IgD-negative memory B cell (primary cell): Measurements from ENCODE around the gene GID8. TPM values are rescaled to one million over a fixed set of nuclear protein-coding genes. Genes with fewer than 3 reads are reported as not detected.
A peak's percentile ranks its signal among the peaks of the same experiment; 100 is the strongest.

Experiments used
- H3K27ac Mint-ChIP-seq, 3 donors: one replicate each; pipeline ENCODE4 v1.8.0; 2020 to 2022; ENCODE audit warnings: mild to moderate bottlenecking in 3 of 3, mixed read lengths in 3 of 3, moderate library complexity in 1 of 3
- H3K27me3 Mint-ChIP-seq: one replicate; pipeline ENCODE4 v1.8.0; 2021; ENCODE audit warnings: mixed read lengths
- H3K36me3 Mint-ChIP-seq: one replicate; pipeline ENCODE4 v1.8.0; 2020; ENCODE audit warnings: mild to moderate bottlenecking, mixed read lengths
- H3K4me1 Mint-ChIP-seq, 3 donors: one replicate each; pipeline ENCODE4 v1.8.0; 2020 to 2022; ENCODE audit warnings: mixed read lengths in 3 of 3, mild to moderate bottlenecking in 1 of 3
- H3K4me3 Mint-ChIP-seq, 4 donors: one replicate each; pipeline ENCODE4 v1.8.0; 2020 to 2022; ENCODE audit warnings: mild to moderate bottlenecking in 4 of 4, mixed read lengths in 4 of 4, moderate library complexity in 3 of 4
- H3K9me3 Mint-ChIP-seq, 3 donors: one replicate each; pipeline ENCODE4 v1.8.0; 2020 to 2021; ENCODE audit warnings: mixed read lengths in 3 of 3, mild to moderate bottlenecking in 1 of 3
- polyA plus RNA-seq: library from polyadenylated mRNA; unstranded; fragments of 300-500 nt; fragmentation: Illumina TruSeq; gene quantifications from one replicate; pipeline ENCODE4 v1.2.3, GENCODE V29; 2021

The GID8 gene
- polyA plus RNA-seq, 1 donor from 2014 or later = 12.1 TPM

DNA sequence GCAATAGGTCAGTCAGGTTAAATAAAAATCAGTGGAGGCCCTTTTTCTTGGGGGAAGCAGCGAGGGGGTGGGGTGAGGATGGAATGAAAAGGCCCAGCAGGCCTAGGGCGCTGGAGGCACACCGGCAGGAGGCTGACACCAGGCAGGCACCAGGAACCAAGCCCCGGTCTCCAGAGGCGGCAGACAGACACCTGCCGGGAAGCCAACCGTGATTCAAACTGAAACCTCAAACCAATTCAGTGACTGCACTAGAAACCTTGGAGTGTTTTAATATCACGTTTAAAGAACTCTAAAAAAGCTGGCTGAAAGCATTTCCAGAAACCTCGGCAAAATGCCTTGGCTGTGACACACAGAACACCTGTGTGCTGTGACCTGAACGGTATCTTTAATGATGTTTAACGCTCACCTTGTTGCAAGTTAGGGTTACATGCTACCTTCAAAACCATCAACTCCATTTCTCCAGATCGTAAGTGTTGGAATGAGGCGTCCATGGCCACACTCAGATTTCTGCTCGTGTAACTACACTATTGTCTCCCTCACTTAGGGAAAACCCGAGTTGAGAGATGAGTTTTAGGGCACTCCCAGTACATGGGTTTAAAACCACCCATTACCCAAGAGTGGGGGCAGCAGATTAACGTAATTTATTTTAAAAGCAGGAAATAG lies 38.8 kb upstream of the GID8 start:
- peak overlapping the region in 2 of 3 donors; percentile 45 to 90 for H3K27ac Mint-ChIP-seq

GRCh38 chr20:62899633-62900051 lies 38.3 kb upstream of the GID8 start:
- Mint-ChIP-seq H3K9me3 (no peaks in the 10 kb centered on the region), H3K27me3 (no peaks in the 10 kb centered on the region)

More for the DNA sequence above, 38.8 kb upstream of the GID8 start:
- no peaks in the 10 kb centered on the region for H3K9me3 Mint-ChIP-seq
- H3K4me3 Mint-ChIP-seq = peak overlapping the region in 3 of 4 donors; percentile 7 to 79 (median 20)
- peaks cover 4% of the 10 kb centered on the region for H3K36me3 Mint-ChIP-seq
- H3K4me1 Mint-ChIP-seq = peaks cover 21 to 25% (median 22%) of the 10 kb centered on the region in 3 donors
- no peaks in the 10 kb centered on the region for H3K27me3 Mint-ChIP-seq

GRCh38 chr20:62900052-62900691 lies 37.8 kb upstream of the GID8 start:
- peaks cover 8% of the 10 kb centered on the region for H3K36me3 Mint-ChIP-seq
- H3K4me1 Mint-ChIP-seq = peaks cover 21 to 25% (median 22%) of the 10 kb centered on the region in 3 donors
- no peaks in the 10 kb centered on the region for H3K27me3 Mint-ChIP-seq
- no peaks in the 10 kb centered on the region for H3K9me3 Mint-ChIP-seq
- peak overlapping the region in 2 of 4 donors; percentile 53 to 54 for H3K4me3 Mint-ChIP-seq
- H3K27ac Mint-ChIP-seq = peak overlapping the region; percentile 65 to 79 (median 65)

More at GRCh38 chr20:62899633-62900051, 38.3 kb upstream of the GID8 start:
- peak overlapping the region in 2 of 4 donors; percentile 7 to 54 for H3K4me3 Mint-ChIP-seq
- H3K27ac Mint-ChIP-seq = peak overlapping the region; percentile 65 to 79 (median 65)
- peaks cover 4% of the 10 kb centered on the region for H3K36me3 Mint-ChIP-seq
- peaks cover 21 to 25% (median 22%) of the 10 kb centered on the region in 3 donors for H3K4me1 Mint-ChIP-seq

DNA sequence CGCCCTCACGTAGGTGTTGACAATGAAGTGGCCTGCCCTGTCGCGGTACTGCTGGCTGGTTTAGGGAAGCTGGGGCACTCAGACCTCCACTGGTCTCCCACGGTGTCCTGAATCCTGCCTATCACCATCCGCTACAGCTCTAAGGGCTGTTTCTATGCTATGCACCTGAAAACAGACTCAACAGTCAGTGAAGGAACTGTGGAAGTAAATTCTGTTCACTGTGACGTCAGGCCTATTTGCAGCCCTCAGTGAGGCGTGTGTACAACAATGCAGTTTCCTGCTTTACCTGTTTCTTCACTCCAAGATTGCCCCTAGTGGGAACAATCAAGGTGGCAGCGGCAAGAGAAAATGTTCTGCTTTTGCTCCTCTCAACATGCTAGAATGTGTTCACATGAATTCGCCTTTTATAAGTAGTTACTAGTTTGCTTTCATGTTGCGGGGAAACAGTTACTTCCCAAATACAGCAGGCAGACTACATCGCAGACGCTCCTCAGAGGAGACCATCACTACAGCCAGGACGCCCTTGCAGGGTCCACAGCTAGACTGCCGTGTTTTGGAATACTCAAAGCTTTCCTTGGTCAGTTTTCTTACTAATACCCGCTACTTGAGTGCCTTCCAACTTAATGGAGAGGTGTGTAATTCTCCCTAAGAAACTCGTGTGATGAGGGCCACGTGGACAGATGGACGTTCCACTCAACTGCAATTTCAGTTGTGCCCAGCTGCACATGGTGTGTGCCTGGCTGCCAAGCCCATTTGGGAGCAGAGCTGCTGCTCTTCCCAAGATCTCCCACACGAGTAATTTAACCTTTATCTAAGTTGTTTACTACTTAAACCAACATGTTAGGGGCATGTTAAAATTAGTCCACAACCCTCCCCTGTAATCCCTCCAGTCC lies 37.0 kb upstream of the GID8 start:
- Mint-ChIP-seq H3K27me3 (no peaks in the 10 kb centered on the region), H3K4me1 (peaks cover 22 to 24% (median 22%) of the 10 kb centered on the region in 3 donors), H3K36me3 (peaks cover 6% of the 10 kb centered on the region), H3K9me3 (no peaks in the 10 kb centered on the region), H3K4me3 (peak overlapping the region in 2 of 4 donors; percentile 17 to 27), H3K27ac (peak overlapping the region; percentile 65 to 79 (median 65))

- Mint-ChIP-seq H3K4me3 (no peak overlapping the region), H3K4me1 (peaks cover 22 to 24% (median 22%) of the 10 kb centered on the region in 3 donors), H3K36me3 (peaks cover 5% of the 10 kb centered on the region), H3K27me3 (no peaks in the 10 kb centered on the region), H3K27ac (no peak overlapping the region), H3K9me3 (no peaks in the 10 kb centered on the region)
Observed at GRCh38 chr20:62901891-62902290, 36.1 kb upstream of the GID8 start.

DNA sequence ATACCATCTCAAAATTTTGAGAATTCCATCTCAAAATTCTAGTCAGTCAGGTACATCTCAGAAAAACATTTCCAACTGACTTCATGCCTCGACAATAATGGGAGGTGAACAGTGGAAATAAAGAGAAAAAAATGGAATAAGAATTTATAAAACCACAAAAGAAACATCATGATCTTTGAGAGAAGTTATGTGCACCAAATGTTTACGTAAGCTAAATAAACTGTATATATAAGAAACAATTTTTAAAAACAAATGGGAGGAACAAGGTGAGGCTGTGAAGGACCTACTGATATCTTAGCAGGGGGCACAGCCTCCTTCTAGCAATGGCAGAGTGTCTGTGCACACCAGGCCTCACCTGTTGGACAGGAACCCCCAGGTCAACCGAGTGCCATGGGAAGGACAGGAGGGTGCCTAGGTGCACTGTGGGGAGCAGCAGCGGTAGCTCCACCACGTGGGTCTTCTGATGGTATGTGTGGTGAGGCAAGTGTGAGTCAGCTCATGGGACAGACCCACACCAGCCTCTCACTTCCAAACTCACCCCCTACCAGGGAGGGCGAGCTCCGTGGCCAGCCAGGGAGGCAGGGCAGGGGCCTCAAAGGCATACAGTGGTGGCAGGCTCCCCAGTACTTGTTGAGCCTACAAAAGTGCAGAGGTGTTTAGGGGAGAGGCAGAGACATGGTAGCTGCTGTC lies 34.9 kb upstream of the GID8 start:
- peaks cover 19 to 26% (median 23%) of the 10 kb centered on the region in 3 donors for H3K4me1 Mint-ChIP-seq
- H3K36me3 Mint-ChIP-seq = peaks cover 5% of the 10 kb centered on the region
- no peak overlapping the region for H3K4me3 Mint-ChIP-seq
- H3K27ac Mint-ChIP-seq = no peak overlapping the region
- no peaks in the 10 kb centered on the region for H3K9me3 Mint-ChIP-seq
- H3K27me3 Mint-ChIP-seq = no peaks in the 10 kb centered on the region

GRCh38 chr20:62905536-62906117 lies 32.3 kb upstream of the GID8 start:
- H3K27ac Mint-ChIP-seq = peak overlapping the region in 1 of 3 donors; percentile 46

DNA sequence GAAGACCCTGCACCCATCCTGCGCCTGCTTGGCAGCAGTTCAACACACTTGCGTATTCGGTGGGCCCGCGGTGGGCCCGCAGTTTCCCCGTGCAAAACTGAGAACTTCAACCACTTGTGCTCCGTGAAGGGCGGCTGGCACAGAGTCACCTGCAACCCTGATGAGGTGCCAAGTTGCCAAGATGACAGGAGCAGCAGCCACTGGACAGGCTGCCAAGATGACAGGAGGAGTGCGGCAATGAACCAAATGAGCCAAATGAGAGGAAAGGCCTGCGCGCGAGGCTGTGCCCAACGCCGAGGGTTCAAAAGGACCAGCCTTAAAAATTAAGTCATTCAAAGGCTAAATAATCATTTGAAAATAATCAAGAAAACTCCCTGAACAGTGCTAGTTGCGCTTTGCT lies 31.7 kb upstream of the GID8 start:
- Mint-ChIP-seq H3K36me3 (peaks cover 5% of the 10 kb centered on the region), H3K4me3 (no peak overlapping the region), H3K4me1 (peaks cover 0 to 12% (median 8%) of the 10 kb centered on the region in 3 donors), H3K9me3 (no peaks in the 10 kb centered on the region), H3K27me3 (no peaks in the 10 kb centered on the region), H3K27ac (peak overlapping the region in 1 of 3 donors; percentile 91)

More at GRCh38 chr20:62905536-62906117, 32.3 kb upstream of the GID8 start:
- Mint-ChIP-seq H3K27me3 (no peaks in the 10 kb centered on the region), H3K36me3 (peaks cover 5% of the 10 kb centered on the region), H3K9me3 (no peaks in the 10 kb centered on the region), H3K4me1 (peaks cover 0 to 13% (median 12%) of the 10 kb centered on the region in 3 donors), H3K4me3 (no peak overlapping the region)

DNA sequence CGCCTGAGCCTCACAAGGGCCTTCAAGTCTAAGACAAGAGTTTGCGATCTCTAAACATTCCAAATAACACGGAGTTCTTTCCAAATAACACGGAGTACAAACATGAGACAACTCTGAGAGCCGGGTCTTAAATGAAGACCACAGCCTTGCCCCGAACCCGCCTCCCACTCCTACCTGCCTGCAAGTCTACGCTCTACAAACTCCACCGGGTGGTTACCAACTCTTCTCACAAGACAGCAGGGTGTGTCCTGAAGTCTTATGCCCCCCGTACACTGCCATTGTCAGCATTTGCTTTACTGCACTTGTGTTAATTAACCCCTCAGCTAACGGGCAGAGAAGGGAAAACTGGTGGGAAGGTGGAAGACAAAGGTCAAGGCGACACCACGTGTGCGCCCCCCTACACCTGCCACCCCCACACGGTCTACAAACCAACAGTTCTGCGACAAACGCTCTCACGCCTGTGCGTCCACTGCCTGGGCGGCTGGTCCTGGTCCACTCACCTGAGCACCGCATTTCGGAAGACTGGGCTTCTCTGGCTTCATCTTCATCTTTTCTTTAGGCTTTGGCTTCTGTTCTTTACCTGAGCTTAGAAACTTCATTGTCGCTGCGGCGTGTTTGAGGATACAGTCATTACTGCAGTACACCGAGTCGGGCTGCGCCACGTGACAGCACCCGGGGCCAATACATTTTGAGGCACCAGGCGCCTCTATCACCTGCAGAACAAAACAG lies 31.1 kb upstream of the GID8 start:
- Mint-ChIP-seq H3K27ac (peak overlapping the region in 1 of 3 donors; percentile 19), H3K4me1 (peaks cover 0 to 12% (median 8%) of the 10 kb centered on the region in 3 donors), H3K27me3 (no peaks in the 10 kb centered on the region), H3K9me3 (no peaks in the 10 kb centered on the region), H3K4me3 (no peak overlapping the region), H3K36me3 (peaks cover 5% of the 10 kb centered on the region)

- H3K9me3 Mint-ChIP-seq = no peaks in the 10 kb centered on the region
- H3K4me3 Mint-ChIP-seq = no peak overlapping the region
- no peaks in the 10 kb centered on the region for H3K27me3 Mint-ChIP-seq
- H3K4me1 Mint-ChIP-seq = peaks cover 0 to 12% (median 8%) of the 10 kb centered on the region in 3 donors
- H3K27ac Mint-ChIP-seq = peak overlapping the region in 2 of 3 donors; percentile 14 to 19
- H3K36me3 Mint-ChIP-seq = peaks cover 5% of the 10 kb centered on the region
Observed at GRCh38 chr20:62907384-62908317, 30.3 kb upstream of the GID8 start.

DNA sequence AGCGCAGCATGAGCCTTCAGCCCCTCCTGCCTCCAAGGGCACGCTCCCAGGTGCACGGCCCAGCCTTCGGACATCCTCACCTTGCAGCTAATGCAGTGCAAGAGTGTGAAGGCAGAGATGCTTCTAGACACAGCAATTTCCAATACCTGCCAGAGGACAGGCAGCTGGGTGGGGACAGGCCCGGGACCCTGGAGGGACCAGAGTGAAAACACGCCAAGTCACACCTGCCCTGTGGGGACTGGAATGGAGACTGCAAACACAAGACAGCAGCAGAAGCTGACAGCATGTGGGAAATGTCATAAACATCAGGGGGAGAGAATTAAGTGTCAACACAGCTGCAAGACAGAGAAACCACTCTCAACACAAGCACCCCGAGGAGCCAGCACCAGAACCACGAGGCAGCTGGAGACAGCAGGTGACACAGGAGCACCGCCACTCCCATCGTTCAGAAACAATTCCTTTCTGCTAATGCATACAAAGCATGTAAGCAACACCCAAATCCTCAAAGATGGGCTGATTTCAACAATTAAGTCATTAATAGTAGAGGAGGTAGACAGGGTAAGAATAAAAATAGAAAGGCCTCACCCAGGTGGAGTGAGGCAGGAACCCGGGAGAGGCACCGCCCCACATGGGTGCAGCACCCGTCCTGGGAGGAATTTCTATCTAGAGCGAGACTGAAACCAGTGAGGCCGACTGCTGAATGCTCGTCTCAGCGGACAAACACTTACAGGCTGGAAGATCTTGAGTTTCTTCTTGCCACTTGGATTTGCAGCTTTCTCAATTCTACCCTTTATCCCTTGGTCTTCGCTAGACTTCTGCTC lies 28.8 kb upstream of the GID8 start:
- Mint-ChIP-seq H3K9me3 (no peaks in the 10 kb centered on the region), H3K36me3 (peaks cover 5% of the 10 kb centered on the region), H3K27ac (peak overlapping the region in 1 of 3 donors; percentile 23), H3K27me3 (no peaks in the 10 kb centered on the region), H3K4me3 (no peak overlapping the region), H3K4me1 (peaks cover 0 to 15% (median 8%) of the 10 kb centered on the region in 3 donors)

DNA sequence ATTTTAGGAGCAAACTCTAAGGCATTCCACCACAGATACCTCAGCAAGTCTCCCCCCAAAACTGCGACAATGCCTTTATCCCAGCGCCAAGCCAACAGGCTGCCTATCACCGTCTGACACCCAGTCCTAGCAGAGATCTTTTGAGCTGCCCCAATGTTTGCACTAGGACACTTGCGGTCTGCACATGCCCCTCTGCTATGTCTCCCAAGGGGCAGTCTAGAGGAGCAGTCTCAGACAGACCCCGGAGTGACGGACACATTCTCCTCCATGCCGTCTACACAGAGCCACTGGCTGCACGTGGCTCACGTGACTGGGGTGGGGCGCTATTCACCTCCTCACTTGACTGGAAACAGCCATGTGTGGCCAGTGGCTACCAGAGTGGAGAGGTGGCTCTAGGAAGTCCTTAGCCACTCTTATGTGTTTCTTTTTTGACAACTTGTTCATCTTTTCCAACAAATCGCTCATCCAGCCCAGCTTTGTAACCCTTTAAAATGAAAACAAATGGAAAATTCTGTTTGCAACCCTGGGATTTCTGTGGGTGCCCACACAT lies 27.7 kb upstream of the GID8 start:
- Mint-ChIP-seq H3K4me3 (no peak overlapping the region), H3K36me3 (peaks cover 2% of the 10 kb centered on the region), H3K9me3 (no peaks in the 10 kb centered on the region), H3K27ac (peak overlapping the region in 1 of 3 donors; percentile 0), H3K4me1 (peaks cover 4 to 20% (median 13%) of the 10 kb centered on the region in 3 donors), H3K27me3 (no peaks in the 10 kb centered on the region)
